GM18520 (cell line): ENCODE data around the gene PLSCR1.

Experiments
- ATAC-seq: cut with Tn5 transposase; IDR thresholded peaks from one replicate; pipeline ENCODE4 v1.9.1; 2021; ENCODE audit not compliant: unreplicated experiment

PLSCR1 gene, protein sequence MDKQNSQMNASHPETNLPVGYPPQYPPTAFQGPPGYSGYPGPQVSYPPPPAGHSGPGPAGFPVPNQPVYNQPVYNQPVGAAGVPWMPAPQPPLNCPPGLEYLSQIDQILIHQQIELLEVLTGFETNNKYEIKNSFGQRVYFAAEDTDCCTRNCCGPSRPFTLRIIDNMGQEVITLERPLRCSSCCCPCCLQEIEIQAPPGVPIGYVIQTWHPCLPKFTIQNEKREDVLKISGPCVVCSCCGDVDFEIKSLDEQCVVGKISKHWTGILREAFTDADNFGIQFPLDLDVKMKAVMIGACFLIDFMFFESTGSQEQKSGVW

DNA sequence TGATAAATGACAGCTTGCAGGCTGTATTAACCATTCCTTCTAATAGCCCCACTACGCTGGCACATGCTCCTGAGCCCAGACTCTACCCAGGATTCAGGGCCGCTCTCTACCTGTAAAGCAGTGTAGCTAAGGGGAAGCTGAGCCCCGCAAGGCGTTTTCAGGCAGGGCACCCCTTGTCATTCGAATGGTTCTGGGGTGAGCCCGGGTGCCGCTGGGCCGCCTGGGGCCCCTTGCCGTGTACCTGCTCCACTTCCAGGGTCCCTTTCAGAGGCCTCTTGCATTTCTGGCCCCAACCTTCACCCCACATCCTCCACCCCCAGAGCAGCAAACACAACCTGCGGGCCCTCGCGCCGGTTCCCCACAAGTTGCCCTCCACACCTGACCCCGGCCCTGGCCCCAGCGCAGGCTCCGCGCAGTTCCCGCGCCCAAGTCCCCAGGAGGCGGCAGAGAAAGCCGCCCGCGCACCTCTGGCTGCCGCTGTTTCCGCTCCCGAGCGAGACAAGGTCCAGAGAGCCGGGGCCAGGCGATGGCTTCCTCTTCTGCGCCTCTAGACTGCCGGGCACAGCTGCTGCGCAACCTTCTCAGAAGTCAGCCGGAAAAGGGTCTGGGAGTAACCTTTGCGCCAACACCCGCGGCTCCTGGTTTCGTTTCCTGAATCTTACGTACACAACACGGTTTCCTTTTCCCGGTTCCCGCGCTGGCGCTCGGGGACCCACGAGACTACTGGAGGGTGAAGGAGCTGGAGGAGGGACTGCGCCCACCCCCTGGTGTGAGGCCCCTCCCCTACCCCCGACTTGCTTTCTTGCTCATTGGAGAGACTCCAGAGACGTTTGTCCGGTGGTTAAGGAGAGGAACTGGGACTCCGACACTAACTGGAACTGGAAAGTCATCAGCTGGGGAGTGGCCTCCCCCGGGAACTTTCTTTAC, at the start of gene PLSCR1:
Gene PLSCR1 (minus strand): TSS at position 606 of the 927 bp plus-strand sequence. CDS start 8,055 bp downstream, outside the sequence.
- peak; percentile 63 for ATAC-seq

DNA sequence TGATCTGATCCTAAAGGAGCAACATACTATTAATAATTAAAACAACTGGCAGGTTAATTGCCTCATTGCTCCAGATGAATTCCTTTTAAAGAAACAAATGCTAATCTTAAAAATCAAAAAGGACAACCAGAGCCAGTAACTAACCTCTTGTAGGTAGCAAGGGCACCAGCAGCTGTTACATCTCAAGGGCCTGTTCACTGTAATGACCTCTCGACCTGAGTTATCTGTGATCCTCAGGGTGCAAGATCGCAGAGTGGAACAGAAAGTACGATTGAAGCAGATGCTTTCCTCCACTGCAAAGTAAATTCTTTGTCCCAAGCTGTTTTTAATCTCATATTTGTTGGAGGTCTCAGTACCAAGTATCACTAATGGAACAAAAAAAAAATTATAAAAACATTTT, 49.4 kb upstream of the PLSCR1 start:
- no peak for ATAC-seq

DNA sequence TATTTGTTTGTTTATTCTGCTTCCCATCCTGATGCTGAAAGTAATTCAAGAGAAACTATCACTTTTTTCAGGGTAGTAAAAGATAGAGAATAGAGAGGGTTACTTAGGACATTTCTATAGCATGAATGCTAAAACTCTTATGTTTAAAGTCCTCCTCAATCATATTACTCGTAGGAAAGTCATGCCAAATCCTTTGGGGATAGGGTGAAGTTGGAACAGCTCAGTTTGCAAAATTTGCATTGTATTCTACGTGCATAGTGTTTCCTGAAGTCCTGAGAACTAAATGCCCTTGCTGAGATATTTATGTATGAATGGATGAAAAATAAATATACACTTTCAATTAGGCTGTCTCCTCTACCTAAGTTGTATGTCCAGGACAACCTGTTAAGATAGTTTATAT, 46.1 kb upstream of the PLSCR1 start:
- no peak for ATAC-seq

DNA sequence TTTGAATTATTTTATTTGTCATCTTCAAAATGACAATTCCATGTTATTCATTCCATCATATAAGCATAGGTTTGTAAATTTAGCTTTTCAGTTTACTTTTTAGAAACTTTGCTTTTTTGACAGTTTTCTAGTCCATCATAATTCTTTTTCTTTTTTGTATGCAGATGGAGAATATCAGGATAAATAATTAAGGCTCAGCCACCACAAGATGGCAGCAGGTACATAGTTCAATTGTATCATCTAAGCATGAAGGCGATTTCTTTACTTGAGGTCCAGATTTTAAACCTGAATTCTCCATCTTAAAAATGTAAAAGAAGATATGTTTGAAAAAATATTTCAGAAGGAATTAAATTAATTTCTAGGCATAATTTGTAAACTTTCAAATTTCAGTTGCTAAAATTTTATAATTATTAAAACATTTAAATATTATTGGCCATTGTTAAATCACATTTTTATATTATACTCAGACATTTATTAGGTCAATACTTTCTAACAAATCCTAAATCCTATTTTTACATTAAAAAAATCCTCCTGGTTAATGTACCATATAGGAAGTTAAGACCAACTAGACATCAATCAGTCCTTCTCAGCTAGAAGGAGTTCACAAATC, 45.6 kb upstream of the PLSCR1 start:
- ATAC-seq, result no peak

DNA sequence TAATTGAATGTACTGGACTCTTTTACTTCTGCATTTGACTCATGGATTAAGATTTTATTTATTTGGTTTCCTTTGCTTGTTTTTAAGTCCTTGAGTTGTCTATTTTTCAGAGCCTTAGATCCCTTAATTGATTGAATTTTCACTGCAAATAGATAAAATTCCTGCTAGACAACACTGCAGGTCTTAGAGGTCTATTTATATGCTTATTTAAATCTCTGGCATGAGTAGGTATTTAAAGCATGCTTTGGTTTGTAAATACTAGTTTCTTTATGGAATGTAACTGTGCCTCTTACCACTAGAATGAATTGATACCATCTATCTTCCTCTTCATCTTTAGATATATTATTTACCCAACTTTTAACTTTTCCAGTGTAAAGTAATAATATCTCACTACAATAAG, 40.7 kb upstream of the PLSCR1 start:
- ATAC-seq, result no peak

DNA sequence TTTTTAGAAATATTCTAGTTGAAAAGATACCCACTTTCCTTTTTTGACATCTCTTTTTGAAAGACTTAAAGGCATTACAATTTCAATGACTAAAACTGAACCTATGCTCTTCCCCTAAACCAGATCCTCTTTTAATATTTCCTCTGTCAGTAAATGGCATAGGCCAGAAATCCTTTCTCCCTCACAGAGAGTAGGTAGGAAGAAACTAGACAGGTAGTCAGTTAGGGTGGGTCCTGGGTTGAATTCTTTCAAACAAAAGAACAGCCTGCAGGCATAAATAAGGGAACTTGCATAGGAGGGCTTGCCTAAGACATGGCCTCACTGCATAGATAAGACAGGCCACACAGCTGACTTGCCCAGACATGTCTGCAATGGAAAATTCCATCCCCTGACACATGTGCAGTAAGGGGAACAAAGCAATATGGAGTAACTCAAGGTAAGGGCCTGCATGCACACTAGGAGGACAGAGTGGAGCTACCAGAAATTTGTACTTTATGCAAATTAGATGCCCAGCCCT, 37.6 kb upstream of the PLSCR1 start:
- ATAC-seq, result no peak

DNA sequence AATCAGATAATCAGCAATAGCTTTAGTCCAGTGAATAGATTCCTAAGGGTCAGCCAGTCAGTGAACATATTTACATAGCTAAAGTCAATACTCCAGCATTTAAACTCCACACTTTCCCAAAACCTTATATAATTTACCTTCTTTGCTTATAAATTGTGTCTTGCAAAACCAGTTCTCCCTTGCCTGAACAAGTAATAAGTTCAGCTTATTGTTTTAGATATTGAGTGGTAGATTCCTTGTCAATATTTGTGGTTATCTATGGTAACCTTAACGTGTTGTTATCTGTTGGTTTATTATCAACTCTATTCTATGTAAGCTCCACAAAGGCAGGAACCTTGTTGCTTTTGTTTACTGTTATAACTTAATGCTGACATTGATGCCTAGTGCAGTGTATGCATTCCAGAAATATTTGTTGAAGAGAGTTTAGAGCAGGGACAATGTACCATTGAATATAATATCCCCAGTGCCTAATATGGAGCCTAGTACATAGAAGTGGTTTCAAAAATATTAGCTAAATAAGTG, 36.7 kb upstream of the PLSCR1 start:
- no peak for ATAC-seq

DNA sequence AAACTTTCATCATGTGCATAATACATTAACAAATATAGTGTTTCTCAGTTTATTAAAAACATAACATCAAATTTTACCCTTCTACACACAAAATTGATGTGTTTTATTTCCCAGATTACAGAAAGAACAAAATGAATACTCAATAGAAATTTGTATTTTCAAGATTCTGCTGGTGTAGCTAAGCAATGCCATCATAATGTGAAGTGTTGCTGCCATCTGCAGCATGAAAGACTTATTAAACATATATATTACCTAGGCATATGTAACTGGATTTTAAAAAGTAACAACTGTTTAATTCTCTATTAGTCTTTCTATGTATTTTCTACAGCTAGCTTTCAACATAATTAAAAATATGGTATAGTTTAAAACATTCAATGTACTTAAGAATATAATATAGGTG, 33.3 kb upstream of the PLSCR1 start:
- peak; percentile 53 for ATAC-seq

DNA sequence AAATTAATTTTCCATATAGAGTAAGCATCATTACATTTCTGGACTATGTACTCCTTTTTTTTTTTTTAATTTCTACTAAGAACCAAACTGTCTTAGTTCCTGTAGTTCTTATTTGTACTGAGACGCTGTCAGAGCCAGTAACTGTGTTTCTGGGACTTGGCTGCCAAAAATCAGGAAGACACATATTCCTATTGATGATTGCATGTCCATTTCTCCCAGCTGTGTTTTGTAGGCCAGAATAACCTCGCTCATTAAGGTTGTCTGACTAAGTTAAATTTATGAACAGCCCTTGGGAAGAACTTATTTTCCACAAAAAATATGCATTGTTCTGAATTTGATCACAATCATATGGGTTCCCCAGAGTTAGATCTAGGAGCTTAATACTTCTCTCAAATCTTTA, 31.2 kb upstream of the PLSCR1 start:
- no peak for ATAC-seq

DNA sequence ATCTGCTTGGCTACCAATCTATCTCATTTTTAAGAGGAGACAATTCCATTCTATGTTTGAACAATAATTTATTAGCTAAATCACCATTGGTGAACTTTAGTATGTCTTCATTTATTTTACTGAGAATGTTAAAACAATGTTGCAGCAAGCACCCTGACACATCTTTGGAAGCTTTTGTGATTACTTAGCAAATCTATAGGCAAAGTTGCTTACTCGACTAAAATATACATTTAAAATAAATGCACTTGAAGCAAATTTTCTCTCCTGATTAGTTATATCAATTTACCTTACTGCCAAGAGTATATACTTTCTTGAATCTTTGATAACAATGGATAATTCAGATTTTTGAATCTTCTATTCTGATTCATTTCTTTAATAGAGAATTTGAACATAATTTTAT, 29.8 kb upstream of the PLSCR1 start:
- ATAC-seq, result no peak

DNA sequence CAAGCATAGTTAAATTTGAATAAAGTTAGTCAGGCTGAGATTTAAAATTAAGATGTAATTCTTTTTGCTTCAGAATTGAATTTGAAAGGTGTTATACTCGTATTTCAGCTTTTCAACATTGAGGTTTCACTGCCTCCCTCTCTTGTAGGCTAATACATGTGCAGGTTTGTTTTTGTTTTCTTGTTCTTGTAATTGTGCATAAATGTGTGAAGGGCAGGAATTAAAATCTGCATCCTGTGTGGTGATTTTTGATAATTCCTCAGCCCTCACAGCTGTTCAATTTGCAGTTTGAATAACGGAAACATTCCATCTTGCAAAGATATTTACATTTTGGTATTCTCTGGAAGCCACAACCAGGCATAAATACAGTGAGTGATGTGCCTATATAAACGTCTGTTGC, 24.9 kb upstream of the PLSCR1 start:
- no peak for ATAC-seq

DNA sequence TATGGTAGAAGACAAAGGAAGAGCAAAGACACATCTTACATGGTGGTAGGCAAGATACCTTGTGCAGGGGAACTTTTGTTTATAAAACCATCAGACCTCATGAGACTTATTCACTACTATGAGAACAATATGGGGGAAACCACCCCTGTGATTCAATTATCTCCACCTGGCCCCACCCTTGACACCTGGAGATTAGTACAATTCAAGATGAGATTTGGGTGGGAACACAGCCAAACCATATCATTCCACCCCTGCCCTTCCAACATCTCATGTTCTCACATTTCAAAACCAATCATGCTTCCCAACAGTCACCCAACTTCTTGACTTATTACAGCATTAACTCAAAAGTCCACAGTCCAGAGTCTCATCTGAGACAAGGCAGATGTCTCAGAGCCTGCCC, 21.7 kb upstream of the PLSCR1 start:
- ATAC-seq, result no peak

DNA sequence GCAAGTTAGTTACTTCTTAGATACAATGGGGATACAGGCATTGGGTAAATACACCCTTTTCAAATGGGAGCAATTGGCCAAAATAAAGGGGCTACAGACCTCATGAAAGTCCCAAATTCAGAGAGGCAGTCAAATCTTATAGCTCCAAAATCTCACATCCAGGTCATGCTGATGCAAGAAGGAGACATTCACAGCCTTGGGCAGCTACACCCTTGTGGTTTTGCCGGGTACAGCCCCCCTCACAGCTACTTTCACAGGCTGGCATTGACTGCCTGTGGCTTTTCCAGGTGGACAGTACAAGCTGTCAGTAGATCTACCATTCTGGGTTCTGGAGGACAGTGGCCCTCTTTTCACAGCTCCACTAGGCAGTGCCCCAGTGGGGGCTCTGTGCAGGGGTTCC, 17.5 kb upstream of the PLSCR1 start:
- no peak for ATAC-seq

DNA sequence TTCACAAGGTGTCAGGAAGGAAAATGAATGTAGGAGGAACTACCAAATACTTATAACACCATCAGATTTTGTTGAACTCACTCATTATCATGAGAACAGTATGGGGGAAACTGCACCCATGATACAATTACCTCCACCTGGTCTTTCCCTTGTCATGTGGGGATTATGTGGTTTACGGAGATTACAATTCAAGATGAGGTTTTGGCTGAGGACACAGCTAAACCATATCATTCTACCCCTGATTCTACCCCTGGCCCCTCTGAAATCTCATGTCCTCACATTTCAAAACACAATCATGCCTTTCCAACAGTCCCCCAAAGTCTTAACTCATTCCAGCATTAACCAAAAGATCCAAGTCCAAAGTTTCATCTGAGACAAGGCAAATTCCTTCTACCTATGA, 17.1 kb upstream of the PLSCR1 start:
- no peak for ATAC-seq

DNA sequence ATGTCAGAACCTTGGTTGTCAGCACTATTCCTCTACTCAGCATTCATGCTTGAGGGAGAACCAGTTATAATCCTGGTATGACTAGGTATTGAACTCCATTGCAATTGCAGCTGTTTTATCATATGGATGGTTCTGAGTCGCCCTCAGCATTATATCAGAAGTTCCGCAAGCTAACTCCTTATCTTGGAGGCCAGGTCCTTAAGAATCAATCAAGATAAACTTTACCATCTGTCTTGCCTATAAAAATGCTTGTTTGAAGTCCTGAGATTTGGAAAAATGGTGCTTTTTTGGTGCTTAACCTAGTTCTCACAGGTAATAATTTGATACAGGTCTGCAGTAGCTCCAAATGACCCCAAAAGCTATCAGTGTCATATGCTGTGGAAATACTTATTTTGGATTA, 16.3 kb upstream of the PLSCR1 start:
- ATAC-seq, result no peak

DNA sequence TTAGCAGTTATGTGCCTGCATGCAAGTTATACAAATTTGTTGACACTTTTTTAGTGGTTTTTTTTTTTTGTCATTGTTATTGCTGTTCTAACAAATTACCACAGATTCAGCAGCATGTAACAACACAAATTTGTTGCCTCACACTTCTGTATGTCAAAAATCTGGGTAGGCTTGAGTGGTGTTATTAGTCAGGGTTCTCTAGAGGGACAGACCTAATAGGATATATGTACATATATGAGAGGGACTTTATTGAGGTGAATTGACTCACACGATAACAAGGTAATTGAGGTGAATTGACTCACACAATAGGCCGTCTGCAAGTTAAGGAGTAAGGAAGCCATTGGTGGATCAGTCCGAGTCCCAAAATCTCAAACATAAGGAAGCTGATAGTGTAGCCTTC, 15.0 kb upstream of the PLSCR1 start:
- ATAC-seq, result no peak

DNA sequence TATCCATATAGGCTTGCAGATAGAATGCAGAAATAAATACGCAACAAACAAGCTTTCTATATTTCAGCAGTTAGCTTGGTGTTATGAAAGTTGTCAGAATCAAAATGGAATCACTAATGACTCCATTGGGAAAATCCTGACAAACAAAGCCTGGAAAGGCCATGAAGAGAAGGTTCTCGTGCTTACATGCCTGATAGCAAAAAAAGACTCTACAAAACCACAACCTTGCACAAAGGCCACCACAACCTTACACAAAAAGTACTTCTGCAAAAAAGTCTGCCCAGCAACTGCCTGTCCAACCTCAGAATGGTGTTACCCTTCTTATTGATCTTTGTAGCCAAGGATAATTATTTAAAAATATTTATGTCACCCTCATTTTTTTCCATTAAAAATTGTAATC, 14.4 kb upstream of the PLSCR1 start:
- no peak for ATAC-seq

DNA sequence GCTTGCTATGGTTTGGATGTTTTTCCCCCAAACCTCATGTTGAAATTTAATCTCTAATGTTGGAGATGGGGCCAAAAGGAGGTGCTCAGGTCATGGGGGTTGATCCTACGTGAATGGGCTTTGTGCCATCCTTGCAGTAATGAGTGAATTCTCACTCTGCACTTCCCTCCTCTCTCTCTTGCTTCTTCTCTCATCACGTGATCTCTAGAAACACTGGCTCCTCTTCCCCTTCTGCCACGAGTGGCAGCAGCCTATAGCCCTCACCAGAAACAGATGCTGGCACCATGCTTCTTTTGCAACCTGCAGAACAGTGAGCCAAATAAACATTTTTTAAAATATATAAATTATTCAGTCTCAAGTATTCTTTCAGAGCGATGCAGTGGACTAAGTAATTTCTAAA, 13.3 kb upstream of the PLSCR1 start:
- no peak for ATAC-seq

DNA sequence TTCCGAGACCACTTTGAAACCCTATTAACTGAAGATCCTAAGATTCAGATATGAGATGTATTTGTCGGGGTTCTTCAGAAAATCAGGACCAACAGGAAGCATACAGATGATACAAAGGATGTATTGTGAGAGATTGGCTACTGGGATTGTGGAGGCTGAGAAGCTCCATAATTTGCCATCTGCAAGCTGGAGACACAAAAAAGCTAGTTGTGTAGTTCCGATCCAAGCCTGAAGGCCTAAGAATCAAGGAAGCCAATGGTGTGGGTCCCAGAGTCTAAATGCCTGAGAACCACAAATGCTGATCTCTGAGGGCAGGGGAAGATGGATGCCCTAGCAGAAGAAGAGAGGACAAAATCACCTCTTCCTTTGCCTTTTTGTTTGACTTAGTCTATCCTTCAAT, 10.9 kb upstream of the PLSCR1 start:
- no peak for ATAC-seq

DNA sequence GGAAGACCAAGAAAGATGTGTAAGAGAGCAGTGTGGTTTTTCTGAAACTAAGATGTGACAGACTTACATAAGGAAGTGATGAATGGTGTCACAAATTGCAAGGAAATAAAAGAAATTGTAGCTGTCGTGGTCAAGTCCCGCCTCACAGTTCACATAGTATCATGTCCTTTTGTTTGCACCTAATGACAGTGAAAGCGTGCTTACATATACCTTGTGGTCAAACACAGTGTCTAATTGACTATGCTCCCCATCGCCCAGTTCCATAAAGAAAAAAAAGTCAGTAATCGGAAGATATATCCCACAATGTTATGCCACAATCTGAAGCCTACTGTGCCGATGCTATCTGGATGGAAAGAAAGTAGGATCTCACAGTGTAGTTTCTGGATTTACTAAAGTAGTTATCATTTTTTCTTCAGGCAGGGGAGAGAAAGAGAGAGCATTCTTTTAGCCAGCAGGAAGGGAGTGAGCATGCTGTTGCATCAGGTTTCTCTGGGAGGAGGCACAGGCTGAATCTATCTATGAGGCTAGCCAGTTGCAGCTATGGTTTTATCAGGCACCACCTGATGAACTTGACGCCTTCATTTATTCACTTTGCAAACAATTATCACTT, 9.8 kb upstream of the PLSCR1 start:
- ATAC-seq, result no peak
